Testis (tissue), 3 donors: Measurements from ENCODE around the gene CBLC. TPM values are rescaled to one million over a fixed set of nuclear protein-coding genes. Genes with fewer than 3 reads are reported as not detected.

Experiments used
- DNase-seq: peaks from one replicate; pipeline ENCODE4 v3.0.0-alpha.2; 2019
- H3K27ac ChIP-seq, 2 donors: fragments of 200-600 bp; sonication (generic); one replicate each; pipeline ENCODE4 v1.5.1; 2019
- H3K27me3 ChIP-seq: fragments of 200-600 bp; sonication (generic); one replicate; pipeline ENCODE4 v1.5.1; 2019
- H3K36me3 ChIP-seq: fragments of 200-600 bp; sonication (generic); one replicate; pipeline ENCODE4 v1.5.1; 2017; ENCODE audit warnings: low read depth; ENCODE audit errors: missing control alignments
- H3K4me1 ChIP-seq: fragments of 200-600 bp; sonication (generic); one replicate; pipeline ENCODE4 v1.5.1; 2019
- H3K4me3 ChIP-seq, 2 donors: fragments of 200-600 bp; sonication (generic); one replicate each; pipeline ENCODE4 v1.5.1; 2017 to 2019
- H3K9me3 ChIP-seq: fragments of 200-600 bp; sonication (generic); one replicate; pipeline ENCODE4 v1.5.1; 2017
- POLR2A ChIP-seq: fragments of 450-650 bp; IDR thresholded peaks from one replicate; pipeline ENCODE4 v1.6.1; 2017; ENCODE audit warnings: antibody characterized with exemption, mild to moderate bottlenecking, moderate library complexity
- WGBS, 2 donors: methylation state at CpG; one replicate each; pipeline ENCODE4 v1.1.5; 2018; 5-methylcytosine and 5-hydroxymethylcytosine counted together
- intact Hi-C: fragments of 100-400 bp; cut with DNase I; formaldehyde crosslinking; loops from one replicate; pipeline ENCODE4 v1.15.1; 2023; ENCODE audit warnings: low total_unique reads
- polyA plus RNA-seq: library from polyadenylated mRNA; stranded (reverse); fragments of 350-450 nt; fragmentation: Illumina TruSeq; extraction: RNeasy Lipid Tissue Mini Kit (QIAGEN cat#74804); gene quantifications from one replicate; pipeline ENCODE4 v1.2.3, GENCODE V29; 2014; ENCODE audit warnings: low read depth, low replicate concordance; ENCODE audit not compliant: insufficient read depth
- total RNA-seq, 2 donors: library from RNA; depleted of rRNA; stranded (reverse); fragments of >200 nt; gene quantifications; one replicate each; pipeline ENCODE4 v1.2.3, GENCODE V29; 2016
- TF ChIP-seq, protein P1 (sequence below), 3 experiments: fragments of 450-650 bp in 2 of 3; fragments of 200-600 bp in 1 of 3; sonication (generic) in 1 of 3; IDR thresholded peaks; one replicate each; pipeline ENCODE4 v1.5.1; 2016 to 2019; ENCODE audit warnings: antibody characterized with exemption in 3 of 3, mild to moderate bottlenecking in 2 of 3, moderate library complexity in 1 of 3

CBLC gene
- total and polyA plus RNA-seq, 3 donors from 2014 or later: 1.9 to 6.9 (median 4.9) TPM

DNA sequence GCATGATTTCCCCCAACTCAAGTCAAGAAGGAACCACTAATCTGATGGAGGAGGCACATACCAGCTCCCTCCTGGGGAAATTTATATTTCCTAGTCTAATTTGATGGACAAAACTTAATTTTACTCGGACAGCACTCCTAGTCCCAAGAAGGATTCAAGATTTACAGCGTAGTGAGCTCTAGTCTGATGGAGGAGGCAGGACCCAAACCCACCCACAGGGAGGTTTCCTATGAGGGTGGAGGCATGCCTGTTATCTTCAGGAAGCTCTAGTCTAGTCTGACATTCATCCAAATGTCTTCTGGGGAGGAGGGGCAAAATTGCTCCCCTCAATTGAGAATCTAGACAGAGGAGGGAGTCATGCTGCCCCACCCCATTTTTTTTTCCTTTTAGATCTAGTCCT, 39.6 kb upstream of the CBLC start:
- DNase-seq: no peak
- Histone ChIP-seq H3K27ac (no peak overlapping the region), H3K4me3 (no peak overlapping the region), H3K36me3 (no peaks in the 10 kb centered on the region), H3K9me3 (no peaks in the 10 kb centered on the region), H3K27me3 (no peaks in the 10 kb centered on the region), H3K4me1 (peaks cover 29% of the 10 kb centered on the region)
- no peak for TF ChIP-seq POLR2A
- TF ChIP-seq, protein P1, sequence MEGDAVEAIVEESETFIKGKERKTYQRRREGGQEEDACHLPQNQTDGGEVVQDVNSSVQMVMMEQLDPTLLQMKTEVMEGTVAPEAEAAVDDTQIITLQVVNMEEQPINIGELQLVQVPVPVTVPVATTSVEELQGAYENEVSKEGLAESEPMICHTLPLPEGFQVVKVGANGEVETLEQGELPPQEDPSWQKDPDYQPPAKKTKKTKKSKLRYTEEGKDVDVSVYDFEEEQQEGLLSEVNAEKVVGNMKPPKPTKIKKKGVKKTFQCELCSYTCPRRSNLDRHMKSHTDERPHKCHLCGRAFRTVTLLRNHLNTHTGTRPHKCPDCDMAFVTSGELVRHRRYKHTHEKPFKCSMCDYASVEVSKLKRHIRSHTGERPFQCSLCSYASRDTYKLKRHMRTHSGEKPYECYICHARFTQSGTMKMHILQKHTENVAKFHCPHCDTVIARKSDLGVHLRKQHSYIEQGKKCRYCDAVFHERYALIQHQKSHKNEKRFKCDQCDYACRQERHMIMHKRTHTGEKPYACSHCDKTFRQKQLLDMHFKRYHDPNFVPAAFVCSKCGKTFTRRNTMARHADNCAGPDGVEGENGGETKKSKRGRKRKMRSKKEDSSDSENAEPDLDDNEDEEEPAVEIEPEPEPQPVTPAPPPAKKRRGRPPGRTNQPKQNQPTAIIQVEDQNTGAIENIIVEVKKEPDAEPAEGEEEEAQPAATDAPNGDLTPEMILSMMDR (IDR thresholded peaks at IDR 0.05): no peak
- intact Hi-C loops: no loop called here
- 88 to 91% methylated on average over 2 of the region's 2 CpGs for WGBS, 2 donors

DNA sequence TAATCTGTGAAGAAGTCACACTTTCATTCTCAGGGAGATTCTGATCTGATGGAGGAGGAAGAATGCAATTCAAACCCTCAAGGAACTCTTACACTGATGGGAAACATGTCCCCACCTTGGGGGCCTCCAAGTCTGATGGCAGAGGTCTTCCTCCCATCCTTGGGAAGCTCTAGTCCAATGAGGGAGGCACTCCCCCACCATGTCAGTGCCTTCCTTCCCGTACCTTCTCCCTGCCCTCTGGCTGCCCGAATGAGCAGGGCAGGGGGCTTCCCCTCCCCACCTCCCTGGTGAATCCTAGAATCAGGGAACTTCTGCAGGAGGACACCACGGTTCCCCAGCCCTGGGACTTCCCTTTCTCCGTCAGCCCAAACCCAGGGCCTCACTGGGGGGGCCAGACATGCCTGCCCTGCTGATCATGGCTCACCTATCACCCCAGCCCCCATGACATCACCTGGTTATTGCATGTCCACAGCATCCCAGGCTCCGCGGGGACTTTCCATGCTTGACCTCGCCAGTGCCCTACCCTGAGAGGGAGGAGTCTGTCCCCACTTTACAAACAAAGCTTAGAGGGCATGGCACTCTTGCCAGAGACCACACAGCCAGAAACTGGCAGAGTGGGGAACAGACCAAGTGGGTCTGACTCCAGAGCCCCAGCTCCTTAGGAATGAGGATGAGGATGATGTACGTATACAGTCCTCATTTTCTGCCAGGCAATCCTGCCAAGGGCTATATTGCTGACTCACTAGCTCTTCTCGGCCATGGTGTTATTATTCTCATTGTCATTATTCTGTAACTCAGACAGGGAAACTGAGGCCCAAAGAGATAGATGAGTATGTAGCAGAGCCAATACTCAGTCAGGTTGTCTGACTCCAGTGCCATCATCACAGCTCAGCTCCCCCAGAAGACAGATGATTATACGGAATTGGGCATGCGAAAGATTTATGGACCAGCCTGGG, 38.8 kb upstream of the CBLC start:
- Histone ChIP-seq H3K4me1 (peaks cover 37% of the 10 kb centered on the region), H3K4me3 (no peak overlapping the region), H3K27ac (no peak overlapping the region), H3K27me3 (no peaks in the 10 kb centered on the region), H3K36me3 (no peaks in the 10 kb centered on the region), H3K9me3 (no peaks in the 10 kb centered on the region)
- intact Hi-C loops: no loop called here
- DNase-seq: no peak
- WGBS, 2 donors: 74 to 85% methylated on average over 10 to 11 of the region's 11 CpGs
- TF ChIP-seq, protein P1 (IDR thresholded peaks at IDR 0.05): no peak
- TF ChIP-seq POLR2A: no peak

DNA sequence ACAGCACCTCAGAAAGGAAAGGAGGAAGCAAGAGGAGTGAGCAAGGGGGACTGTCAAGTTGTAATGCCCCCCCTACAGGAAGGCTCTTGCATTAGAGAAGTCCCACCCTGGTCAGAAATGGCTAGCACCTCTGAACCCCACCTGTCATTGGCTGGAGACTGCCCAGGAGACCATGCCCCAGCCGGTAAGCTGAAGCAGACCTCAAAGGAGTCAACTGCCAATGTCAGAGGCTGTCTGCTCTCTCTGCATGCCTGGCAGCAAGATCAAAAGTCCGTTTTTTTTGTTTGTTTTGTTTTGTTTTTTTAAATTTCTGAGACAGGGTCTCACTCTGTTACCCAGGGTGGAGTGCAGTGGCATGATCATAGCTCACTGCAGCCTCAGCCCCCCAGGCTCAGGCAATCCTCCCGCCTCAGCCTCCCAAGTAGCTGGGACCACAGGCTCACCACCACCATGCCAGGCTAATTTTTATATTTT, 37.3 kb upstream of the CBLC start:
- no peaks in the 10 kb centered on the region for H3K9me3 ChIP-seq
- H3K4me3 ChIP-seq: no peak overlapping the region
- no peak overlapping the region for H3K27ac ChIP-seq
- TF ChIP-seq, protein P1 (IDR thresholded peaks at IDR 0.05): no peak
- TF ChIP-seq POLR2A: no peak
- peaks cover 46% of the 10 kb centered on the region for H3K4me1 ChIP-seq
- DNase-seq: no peak
- H3K36me3 ChIP-seq: no peaks in the 10 kb centered on the region
- no peaks in the 10 kb centered on the region for H3K27me3 ChIP-seq
- intact Hi-C loops: no loop called here
- 60 to 62% methylated on average over 3 of the region's 3 CpGs for WGBS, 2 donors

DNA sequence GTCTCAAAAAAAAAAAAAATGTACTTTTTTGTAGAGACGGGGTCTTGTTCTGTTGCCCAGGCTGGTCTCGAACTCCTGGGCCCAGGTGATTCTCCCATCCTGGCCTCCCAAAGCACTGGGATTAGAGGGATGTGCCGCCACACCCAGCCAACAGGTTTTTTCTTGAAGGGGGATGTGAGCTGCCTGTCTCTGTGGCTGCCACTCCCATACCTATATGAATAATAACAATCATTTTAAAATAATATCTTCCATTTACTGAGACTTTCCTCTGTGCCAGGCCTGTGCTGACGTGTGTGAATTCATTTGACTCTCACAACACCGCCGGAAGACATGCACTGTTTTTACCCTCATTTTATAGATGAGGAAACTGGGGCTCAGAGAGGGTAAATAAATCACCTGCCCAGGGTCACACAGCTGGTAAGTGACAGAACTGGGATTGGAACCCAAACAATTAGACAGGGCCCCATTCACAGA, 36.4 kb upstream of the CBLC start:
- no peaks in the 10 kb centered on the region for H3K36me3 ChIP-seq
- peaks cover 49% of the 10 kb centered on the region for H3K4me1 ChIP-seq
- TF ChIP-seq, protein P1 (IDR thresholded peaks at IDR 0.05): no peak
- TF ChIP-seq POLR2A: no peak
- DNase-seq: no peak
- H3K4me3 ChIP-seq: no peak overlapping the region
- no peaks in the 10 kb centered on the region for H3K27me3 ChIP-seq
- 60 to 62% methylated on average over 6 of the region's 6 CpGs for WGBS, 2 donors
- intact Hi-C loops: no loop called here
- H3K27ac ChIP-seq: peak overlapping the region; percentile 77 to 86
- H3K9me3 ChIP-seq: no peaks in the 10 kb centered on the region
